Neural cell (in vitro differentiated cells): Measurements from ENCODE around the gene SH3PXD2A.
"Not testable (repeated sequence)": the region's sequence is repeated elsewhere in the genome, so short reads cannot be mapped to it uniquely, and the experiment has no call there.

ENCODE experiments used
- CTCF ChIP-seq: fragments of 450-650 bp; IDR thresholded peaks from 2 replicates; pipeline ENCODE4 v1.5.1; 2014; ENCODE audit warnings: antibody characterized with exemption, mild to moderate bottlenecking, moderate library complexity; ENCODE audit not compliant: poor library complexity, severe bottlenecking
- EP300 ChIP-seq: fragments of 450-650 bp; conservative IDR thresholded peaks from 2 replicates; pipeline ENCODE4 v1.6.1; 2014; ENCODE audit warnings: antibody characterized with exemption, mild to moderate bottlenecking, moderate library complexity; ENCODE audit not compliant: poor library complexity, severe bottlenecking
- EZH2 ChIP-seq: fragments of 200-600, 300-800 bp; shearing (Covaris generic), sonication (generic); IDR thresholded peaks from 2 replicates; pipeline ENCODE4 v1.6.1; 2014; ENCODE audit warnings: antibody characterized with exemption, low read length, borderline replicate concordance, mild to moderate bottlenecking; ENCODE audit not compliant: insufficient read depth, poor library complexity, severe bottlenecking
- POLR2AphosphoS5 ChIP-seq: IDR thresholded peaks from 2 replicates; pipeline ENCODE4 v1.6.1; 2012
- RAD21 ChIP-seq: fragments of 450-650 bp; conservative IDR thresholded peaks from 2 replicates; pipeline ENCODE4 v1.6.1; 2014; ENCODE audit warnings: antibody characterized with exemption, mild to moderate bottlenecking, moderate library complexity

DNA sequence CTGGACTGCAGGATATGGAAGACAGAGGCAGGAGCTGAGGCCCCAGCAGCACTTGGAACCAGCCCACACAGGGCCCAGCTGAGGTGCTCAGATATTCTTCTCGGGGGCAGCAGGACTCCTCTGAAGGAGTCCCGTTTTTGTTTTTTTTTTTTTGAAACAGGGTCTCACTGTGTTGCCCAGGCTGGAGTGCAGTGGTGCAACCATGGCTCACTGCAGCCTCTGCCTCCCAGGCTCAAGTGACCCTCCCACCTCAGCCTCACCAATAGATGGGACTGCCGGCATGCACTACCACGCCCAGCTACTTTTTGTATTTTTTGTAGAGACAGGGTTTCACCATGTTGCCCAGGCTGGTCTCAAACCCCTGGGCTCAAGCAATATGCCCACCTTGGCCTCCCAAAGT, 124.3 kb downstream of the SH3PXD2A start:
- TF ChIP-seq EP300, CTCF, POLR2AphosphoS5, EZH2, RAD21: not testable (repeated sequence)
